ENCODE data around the gene FOXR2. TPM values are rescaled to one million over a fixed set of nuclear protein-coding genes. Genes with fewer than 3 reads are reported as not detected.

Gene FOXR2, protein sequence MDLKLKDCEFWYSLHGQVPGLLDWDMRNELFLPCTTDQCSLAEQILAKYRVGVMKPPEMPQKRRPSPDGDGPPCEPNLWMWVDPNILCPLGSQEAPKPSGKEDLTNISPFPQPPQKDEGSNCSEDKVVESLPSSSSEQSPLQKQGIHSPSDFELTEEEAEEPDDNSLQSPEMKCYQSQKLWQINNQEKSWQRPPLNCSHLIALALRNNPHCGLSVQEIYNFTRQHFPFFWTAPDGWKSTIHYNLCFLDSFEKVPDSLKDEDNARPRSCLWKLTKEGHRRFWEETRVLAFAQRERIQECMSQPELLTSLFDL
- polyA plus RNA-seq: not detected

GRCh38 chrX:55623100-55623499, at the start of gene FOXR2:
FOXR2 (plus strand) TSS chrX:55623400; CDS start chrX:55623712, 312 bp downstream.
- Mint-ChIP-seq H3K4me1 (no peaks in the 10 kb centered on the region), H3K9me3 (peaks cover 0 to 1% (median 0%) of the 10 kb centered on the region in 3 donors), H3K36me3 (no peaks in the 10 kb centered on the region), H3K4me3 (no peak within 1 kb of the TSS), H3K27ac (peak within 1 kb of the TSS in 1 of 3 donors; percentile 35), H3K27me3 (peaks cover 7% of the 10 kb centered on the region)

DNA sequence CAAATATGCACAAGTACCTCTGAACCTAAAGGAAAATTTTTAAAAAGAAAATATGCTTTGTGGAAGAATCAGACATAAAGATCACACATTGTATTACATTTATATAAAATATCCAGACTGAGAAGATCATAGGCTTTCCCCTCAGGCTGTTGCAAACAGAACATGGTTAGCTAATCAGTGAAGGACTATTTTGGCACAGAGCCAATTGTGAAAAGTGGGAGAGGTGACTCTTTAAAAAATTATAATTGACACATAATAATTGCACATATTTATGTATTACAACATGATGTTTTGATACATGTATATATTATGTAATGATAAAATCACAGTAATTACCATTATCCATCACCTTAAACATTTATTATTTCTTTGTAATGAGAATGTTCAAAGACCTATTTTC, 44.1 kb upstream of the FOXR2 start:
- peaks cover 4 to 15% (median 10%) of the 10 kb centered on the region in 3 donors for H3K9me3 Mint-ChIP-seq
- H3K36me3 Mint-ChIP-seq: peaks cover 2% of the 10 kb centered on the region
- H3K27ac Mint-ChIP-seq: no peak overlapping the region
- no peak overlapping the region for H3K4me3 Mint-ChIP-seq
- no peaks in the 10 kb centered on the region for H3K4me1 Mint-ChIP-seq
- peaks cover 2% of the 10 kb centered on the region for H3K27me3 Mint-ChIP-seq

DNA sequence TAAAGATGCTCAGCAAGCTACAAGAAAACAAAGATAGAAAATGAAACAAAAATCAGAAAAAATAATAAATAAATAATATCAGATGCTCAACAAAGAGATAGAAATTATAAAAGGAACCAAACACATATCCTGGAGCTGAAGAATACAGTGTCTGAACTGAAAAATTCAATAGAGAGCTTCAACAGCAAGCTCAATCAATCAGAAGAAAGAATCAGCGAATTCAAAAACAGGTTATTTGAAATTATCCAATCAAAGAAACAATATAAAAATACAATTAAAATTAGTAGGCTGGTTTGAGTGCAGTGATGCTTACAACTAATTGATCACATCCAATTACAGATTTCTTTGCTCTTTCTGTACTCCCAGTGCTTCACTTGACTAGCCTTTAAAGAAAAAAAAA, 40.8 kb upstream of the FOXR2 start:
- no peak overlapping the region for H3K27ac Mint-ChIP-seq
- no peaks in the 10 kb centered on the region for H3K4me1 Mint-ChIP-seq
- peaks cover 2% of the 10 kb centered on the region for H3K36me3 Mint-ChIP-seq
- H3K9me3 Mint-ChIP-seq: peaks cover 4 to 17% (median 13%) of the 10 kb centered on the region in 3 donors
- no peak overlapping the region for H3K4me3 Mint-ChIP-seq
- H3K27me3 Mint-ChIP-seq: peaks cover 2% of the 10 kb centered on the region

DNA sequence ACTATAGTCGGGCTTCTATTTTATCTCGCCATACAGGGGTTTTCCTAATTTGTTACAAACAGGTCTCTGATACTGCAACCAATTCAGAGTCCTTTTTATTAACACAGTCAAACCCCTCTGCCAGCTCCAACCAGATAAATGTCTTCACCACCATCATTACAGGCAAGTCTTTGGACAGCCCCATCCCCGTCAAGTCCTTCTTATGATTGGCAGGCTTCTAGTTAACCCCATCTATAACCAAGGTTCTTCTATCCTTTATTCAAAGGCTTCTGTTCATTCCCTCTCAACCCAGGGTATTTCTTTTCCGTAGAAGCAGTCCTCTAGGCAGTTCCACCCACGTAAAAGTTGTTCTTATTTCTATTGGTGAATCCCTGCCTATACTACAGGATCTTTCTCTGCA, 29.9 kb upstream of the FOXR2 start:
- no peaks in the 10 kb centered on the region for H3K27me3 Mint-ChIP-seq
- peaks cover 2 to 9% (median 4%) of the 10 kb centered on the region in 3 donors for H3K9me3 Mint-ChIP-seq
- no peak overlapping the region for H3K4me3 Mint-ChIP-seq
- H3K27ac Mint-ChIP-seq: no peak overlapping the region
- H3K36me3 Mint-ChIP-seq: peaks cover 3% of the 10 kb centered on the region
- H3K4me1 Mint-ChIP-seq: no peaks in the 10 kb centered on the region

GRCh38 chrX:55593756-55594257, 29.4 kb upstream of the FOXR2 start:
- peaks cover 2 to 9% (median 4%) of the 10 kb centered on the region in 3 donors for H3K9me3 Mint-ChIP-seq
- no peaks in the 10 kb centered on the region for H3K27me3 Mint-ChIP-seq
- H3K27ac Mint-ChIP-seq: no peak overlapping the region
- no peaks in the 10 kb centered on the region for H3K4me1 Mint-ChIP-seq
- peaks cover 3% of the 10 kb centered on the region for H3K36me3 Mint-ChIP-seq
- H3K4me3 Mint-ChIP-seq: no peak overlapping the region

- Mint-ChIP-seq H3K9me3 (peaks cover 4 to 7% (median 4%) of the 10 kb centered on the region in 3 donors), H3K4me3 (no peak overlapping the region), H3K27me3 (no peaks in the 10 kb centered on the region), H3K36me3 (peaks cover 3% of the 10 kb centered on the region), H3K4me1 (no peaks in the 10 kb centered on the region), H3K27ac (no peak overlapping the region)
Observed at GRCh38 chrX:55598333-55598732, 24.9 kb upstream of the FOXR2 start.

DNA sequence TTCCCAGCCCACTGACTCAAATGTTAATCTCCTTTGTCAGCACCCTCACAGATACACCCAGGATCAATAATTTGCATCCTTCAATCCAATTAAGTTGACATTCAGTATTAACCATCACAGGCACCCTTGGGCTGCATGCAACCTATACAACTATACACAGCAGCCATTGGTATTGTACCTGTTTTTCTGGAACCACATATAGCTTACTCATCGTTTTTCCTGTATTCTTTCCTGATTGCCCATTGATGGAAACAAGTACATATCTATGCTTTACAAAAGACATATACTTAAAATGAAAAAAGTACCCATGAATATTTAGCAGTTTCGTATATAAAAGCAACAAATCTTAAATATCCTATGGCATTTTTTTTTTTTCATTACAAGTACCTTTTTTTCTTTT, 3.7 kb upstream of the FOXR2 start:
- Mint-ChIP-seq H3K36me3 (no peaks in the 10 kb centered on the region), H3K9me3 (no peaks in the 10 kb centered on the region), H3K4me3 (no peak overlapping the region), H3K27ac (no peak overlapping the region), H3K27me3 (peaks cover 5% of the 10 kb centered on the region), H3K4me1 (no peaks in the 10 kb centered on the region)

DNA sequence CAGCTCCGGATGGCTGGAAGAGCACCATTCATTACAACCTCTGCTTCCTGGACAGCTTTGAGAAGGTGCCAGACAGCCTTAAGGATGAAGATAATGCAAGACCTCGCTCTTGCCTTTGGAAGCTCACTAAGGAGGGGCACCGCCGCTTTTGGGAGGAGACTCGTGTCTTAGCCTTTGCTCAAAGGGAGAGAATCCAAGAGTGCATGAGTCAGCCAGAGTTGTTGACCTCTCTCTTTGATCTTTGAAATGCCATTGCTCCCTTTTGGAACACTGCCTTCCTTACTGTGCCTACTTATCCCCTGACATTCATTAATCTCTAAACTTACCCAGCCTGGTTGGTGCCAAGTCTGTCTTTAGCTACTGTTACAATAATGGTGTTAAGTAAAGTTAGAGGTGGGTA, 1.2 kb downstream of the FOXR2 start:
- no peak overlapping the region for H3K4me3 Mint-ChIP-seq
- H3K4me1 Mint-ChIP-seq: no peaks in the 10 kb centered on the region
- no peak overlapping the region for H3K27ac Mint-ChIP-seq
- H3K9me3 Mint-ChIP-seq: peaks cover 0 to 1% (median 0%) of the 10 kb centered on the region in 3 donors
- H3K36me3 Mint-ChIP-seq: no peaks in the 10 kb centered on the region
- H3K27me3 Mint-ChIP-seq: peaks cover 7% of the 10 kb centered on the region

DNA sequence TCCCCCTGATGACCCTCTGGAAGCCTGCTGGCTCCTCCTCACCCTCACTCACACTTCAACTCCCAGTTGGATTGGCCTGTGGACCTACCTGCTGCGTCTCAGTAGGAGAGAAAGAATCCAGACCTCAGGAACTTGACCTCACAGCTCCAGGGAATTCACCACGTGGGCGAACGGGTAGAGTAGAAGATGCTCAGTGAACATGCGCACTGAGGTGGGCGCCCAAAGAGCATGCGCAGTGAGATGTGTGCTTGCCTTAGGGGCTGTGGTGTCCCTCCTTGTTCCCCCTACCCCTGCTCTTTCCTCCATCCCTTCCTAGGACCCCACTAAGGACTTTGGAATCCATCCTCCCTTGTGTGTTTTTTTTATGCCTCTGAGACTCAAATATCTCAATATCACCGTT, 12.9 kb downstream of the FOXR2 start:
- H3K36me3 Mint-ChIP-seq: no peaks in the 10 kb centered on the region
- H3K27ac Mint-ChIP-seq: no peak overlapping the region
- peaks cover 0 to 5% (median 3%) of the 10 kb centered on the region in 3 donors for H3K4me1 Mint-ChIP-seq
- H3K27me3 Mint-ChIP-seq: no peaks in the 10 kb centered on the region
- no peak overlapping the region for H3K4me3 Mint-ChIP-seq
- H3K9me3 Mint-ChIP-seq: peaks cover 0 to 2% (median 0%) of the 10 kb centered on the region in 3 donors

- H3K27me3 Mint-ChIP-seq: no peaks in the 10 kb centered on the region
- H3K27ac Mint-ChIP-seq: no peak overlapping the region
- H3K36me3 Mint-ChIP-seq: no peaks in the 10 kb centered on the region
- peaks cover 0 to 2% (median 0%) of the 10 kb centered on the region in 3 donors for H3K9me3 Mint-ChIP-seq
- H3K4me3 Mint-ChIP-seq: no peak overlapping the region
- H3K4me1 Mint-ChIP-seq: peaks cover 0 to 5% (median 3%) of the 10 kb centered on the region in 3 donors
Observed at GRCh38 chrX:55638933-55639332, 15.7 kb downstream of the FOXR2 start.

DNA sequence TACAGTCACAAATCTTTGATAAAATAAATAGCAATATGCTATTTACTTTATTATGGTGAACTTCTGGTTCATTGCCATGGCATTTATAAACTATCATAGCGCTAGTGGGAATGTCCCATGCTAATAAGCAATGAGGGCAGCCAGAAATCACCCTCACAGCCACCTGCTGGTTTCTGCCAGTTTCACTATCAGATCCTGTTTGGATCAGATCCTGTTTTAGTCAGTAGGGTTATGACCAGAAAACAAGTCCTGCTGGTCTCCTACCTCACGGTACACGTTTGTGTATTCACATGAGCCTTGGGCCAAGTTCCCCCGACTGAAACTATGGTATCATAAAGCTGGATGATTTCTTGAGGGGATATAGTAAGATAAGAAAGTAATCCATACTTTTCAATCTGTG, 17.7 kb downstream of the FOXR2 start:
- peaks cover 2 to 6% (median 4%) of the 10 kb centered on the region in 3 donors for H3K4me1 Mint-ChIP-seq
- no peaks in the 10 kb centered on the region for H3K27me3 Mint-ChIP-seq
- H3K36me3 Mint-ChIP-seq: no peaks in the 10 kb centered on the region
- peaks cover 0 to 2% (median 0%) of the 10 kb centered on the region in 3 donors for H3K9me3 Mint-ChIP-seq
- no peak overlapping the region for H3K4me3 Mint-ChIP-seq
- no peak overlapping the region for H3K27ac Mint-ChIP-seq

DNA sequence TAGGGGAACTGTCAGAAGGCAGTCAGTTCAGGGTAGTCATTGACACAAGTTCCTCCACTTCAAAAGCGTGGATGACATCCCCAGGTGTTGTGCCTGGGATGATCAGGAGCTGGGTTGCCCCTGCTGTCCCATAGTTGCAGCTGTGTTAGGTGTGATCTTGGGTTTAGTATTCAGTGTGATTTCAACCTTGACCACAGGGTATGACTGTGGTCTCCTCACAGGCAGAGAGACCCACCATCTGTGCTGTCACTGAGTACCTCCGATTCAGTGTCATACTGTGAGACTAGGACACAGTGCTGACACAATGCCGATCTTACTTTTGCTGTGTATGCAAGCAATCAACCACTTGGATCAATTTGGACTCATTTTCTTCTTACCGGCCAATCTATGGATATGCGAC, 25.2 kb downstream of the FOXR2 start:
- Mint-ChIP-seq H3K27ac (peak overlapping the region; percentile 88 to 96 (median 90)), H3K4me1 (peaks cover 16 to 33% (median 16%) of the 10 kb centered on the region in 3 donors), H3K4me3 (peak overlapping the region in 1 of 4 donors; percentile 11), H3K9me3 (peaks cover 0 to 2% (median 0%) of the 10 kb centered on the region in 3 donors), H3K27me3 (no peaks in the 10 kb centered on the region), H3K36me3 (no peaks in the 10 kb centered on the region)

DNA sequence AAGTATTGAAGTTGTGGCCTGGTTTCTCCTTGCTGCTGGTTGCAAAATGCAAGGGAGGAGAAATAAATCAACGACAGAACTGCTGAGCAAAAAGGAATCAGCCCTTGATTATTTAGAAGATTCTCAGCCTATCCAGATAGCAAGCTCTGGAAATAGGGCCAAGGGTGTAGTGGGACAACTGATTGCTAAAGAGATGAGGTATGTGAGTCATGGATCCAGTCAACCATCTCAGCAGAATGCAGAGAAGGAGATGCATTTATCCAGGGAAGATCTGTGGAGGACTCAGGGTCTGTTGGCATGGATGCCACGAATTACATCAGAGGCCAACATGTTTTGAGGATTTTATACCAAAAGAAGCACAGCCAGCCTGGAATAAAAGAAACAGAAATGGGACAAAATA, 36.7 kb downstream of the FOXR2 start:
- Mint-ChIP-seq H3K27ac (no peak overlapping the region), H3K27me3 (peaks cover 2% of the 10 kb centered on the region)

DNA sequence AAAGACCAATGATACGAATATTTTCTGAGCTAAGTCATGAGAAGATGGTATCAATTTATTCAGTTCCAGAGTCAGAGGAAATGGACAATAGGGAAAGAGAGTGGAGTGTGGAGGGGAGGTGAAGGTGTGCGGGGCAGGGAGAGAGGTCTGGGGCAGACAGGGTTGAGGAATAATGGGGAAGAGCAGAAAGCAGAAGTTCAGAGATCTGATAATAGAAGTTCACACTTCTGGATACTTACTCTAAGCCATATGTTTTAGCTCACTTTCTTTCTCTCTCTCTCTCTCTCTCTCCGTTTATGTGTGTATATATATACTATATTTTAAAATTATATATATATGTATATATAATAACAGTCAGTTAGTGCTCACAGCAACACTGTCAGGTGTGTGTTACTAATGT, 40.4 kb downstream of the FOXR2 start:
- peaks cover 4 to 19% (median 4%) of the 10 kb centered on the region in 3 donors for H3K9me3 Mint-ChIP-seq
- H3K4me3 Mint-ChIP-seq: no peak overlapping the region
- no peaks in the 10 kb centered on the region for H3K4me1 Mint-ChIP-seq
- H3K36me3 Mint-ChIP-seq: peaks cover 3% of the 10 kb centered on the region
- H3K27me3 Mint-ChIP-seq: peaks cover 2% of the 10 kb centered on the region
- H3K27ac Mint-ChIP-seq: no peak overlapping the region

More for the DNA sequence above, 36.7 kb downstream of the FOXR2 start:
- Mint-ChIP-seq H3K4me3 (no peak overlapping the region), H3K4me1 (no peaks in the 10 kb centered on the region), H3K9me3 (peaks cover 0 to 5% (median 0%) of the 10 kb centered on the region in 3 donors), H3K36me3 (no peaks in the 10 kb centered on the region)

GRCh38 chrX:55668084-55668483, 44.9 kb downstream of the FOXR2 start:
- H3K9me3 Mint-ChIP-seq: peaks cover 7 to 28% (median 16%) of the 10 kb centered on the region in 3 donors
- H3K36me3 Mint-ChIP-seq: peaks cover 3% of the 10 kb centered on the region
- H3K4me1 Mint-ChIP-seq: no peaks in the 10 kb centered on the region
- H3K4me3 Mint-ChIP-seq: no peak overlapping the region
- no peaks in the 10 kb centered on the region for H3K27me3 Mint-ChIP-seq
- no peak overlapping the region for H3K27ac Mint-ChIP-seq

Data from IgD-negative memory B cell (primary cell).